HG03521 (cell line): ENCODE measurements around the gene TUBA1C.
"Not testable (repeated sequence)": the region's sequence is repeated elsewhere in the genome, so short reads cannot be mapped to it uniquely, and the experiment has no call there.

Experiments
- ATAC-seq: cut with Tn5 transposase; IDR thresholded peaks from one replicate; pipeline ENCODE4 v1.9.1; 2021; ENCODE audit warnings: mild to moderate bottlenecking, moderate library complexity; ENCODE audit not compliant: unreplicated experiment

TUBA1C gene

DNA sequence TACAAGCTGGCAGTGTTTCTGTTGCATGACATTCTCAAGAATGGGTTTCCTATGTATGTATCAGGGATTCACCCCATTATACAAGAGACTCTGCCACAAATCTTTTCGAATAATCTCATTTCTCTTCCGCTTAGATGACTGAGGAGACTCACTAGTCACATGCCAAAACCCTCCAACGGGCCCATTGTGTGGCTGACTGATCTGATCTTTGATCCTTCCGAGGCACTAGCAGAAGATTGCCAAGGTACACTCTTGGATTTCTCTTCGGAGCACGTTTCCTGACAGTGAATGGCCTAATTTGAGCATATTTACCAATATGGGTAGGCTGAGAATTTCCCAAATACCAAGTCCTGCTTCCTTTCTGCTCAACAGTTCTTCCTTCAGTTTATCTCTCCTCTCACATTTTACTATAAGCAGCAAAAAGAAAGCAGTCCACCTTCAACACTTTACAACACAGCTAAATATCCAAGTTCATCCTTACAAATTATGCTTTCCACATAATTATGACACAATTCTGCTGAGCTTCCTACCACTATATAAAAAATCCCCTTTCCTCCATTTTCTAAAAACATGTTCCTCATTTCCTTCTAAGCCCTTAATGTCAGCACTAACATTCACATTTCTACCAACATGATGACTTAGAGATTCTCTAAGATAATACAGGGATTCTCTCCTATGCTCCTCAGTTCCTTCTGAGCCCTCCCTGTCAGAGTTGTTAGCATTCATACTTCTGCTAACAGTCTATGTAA is 41.1 kb downstream of the TUBA1C start:
- ATAC-seq, result no peak

GRCh38 chr12:49309386-49309785 is 44.5 kb downstream of the TUBA1C start:
- ATAC-seq, result no peak

- ATAC-seq, result not testable (repeated sequence)
These were observed 45.6 kb downstream of the TUBA1C start for GRCh38 chr12:49310451-49311000.

DNA sequence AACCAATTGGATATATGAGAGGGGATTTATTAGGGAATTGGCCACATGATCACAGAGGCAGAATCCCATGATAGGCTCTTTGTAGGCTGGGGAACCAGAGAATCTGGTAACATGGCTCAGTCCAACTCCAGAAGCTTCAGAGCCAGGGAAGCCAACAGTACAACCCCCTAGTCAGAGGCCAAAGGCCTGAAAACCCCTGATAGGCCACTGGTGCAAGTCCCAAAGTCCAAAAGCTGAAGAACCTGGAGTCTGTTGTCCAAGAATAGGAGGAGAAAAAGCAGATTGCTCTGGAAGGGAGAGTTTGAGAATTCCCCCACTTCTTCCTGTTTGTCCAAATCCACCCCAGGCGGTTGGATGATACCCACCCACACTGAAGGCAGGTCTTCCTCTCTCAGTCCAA is 49.9 kb downstream of the TUBA1C start:
- no peak for ATAC-seq

DNA sequence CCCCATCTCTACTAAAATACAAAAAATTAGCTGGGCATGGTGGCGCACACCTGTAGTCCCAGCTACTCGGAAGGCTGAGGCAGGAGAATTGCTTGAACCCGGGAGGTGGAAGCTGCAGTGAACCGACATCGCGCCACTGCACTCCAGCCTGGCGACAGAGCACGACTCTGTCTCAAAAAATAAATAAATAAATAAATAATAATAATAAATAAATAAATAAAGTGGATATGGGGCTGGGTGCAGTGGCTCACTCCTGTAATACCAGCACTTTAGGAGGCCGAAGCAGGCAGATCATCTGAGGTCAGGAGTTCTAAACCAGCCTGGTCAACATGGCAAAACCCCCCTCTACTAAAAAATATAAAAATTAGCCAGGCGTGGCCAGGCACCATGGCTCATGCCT is 52.2 kb downstream of the TUBA1C start:
- not testable (repeated sequence) for ATAC-seq

DNA sequence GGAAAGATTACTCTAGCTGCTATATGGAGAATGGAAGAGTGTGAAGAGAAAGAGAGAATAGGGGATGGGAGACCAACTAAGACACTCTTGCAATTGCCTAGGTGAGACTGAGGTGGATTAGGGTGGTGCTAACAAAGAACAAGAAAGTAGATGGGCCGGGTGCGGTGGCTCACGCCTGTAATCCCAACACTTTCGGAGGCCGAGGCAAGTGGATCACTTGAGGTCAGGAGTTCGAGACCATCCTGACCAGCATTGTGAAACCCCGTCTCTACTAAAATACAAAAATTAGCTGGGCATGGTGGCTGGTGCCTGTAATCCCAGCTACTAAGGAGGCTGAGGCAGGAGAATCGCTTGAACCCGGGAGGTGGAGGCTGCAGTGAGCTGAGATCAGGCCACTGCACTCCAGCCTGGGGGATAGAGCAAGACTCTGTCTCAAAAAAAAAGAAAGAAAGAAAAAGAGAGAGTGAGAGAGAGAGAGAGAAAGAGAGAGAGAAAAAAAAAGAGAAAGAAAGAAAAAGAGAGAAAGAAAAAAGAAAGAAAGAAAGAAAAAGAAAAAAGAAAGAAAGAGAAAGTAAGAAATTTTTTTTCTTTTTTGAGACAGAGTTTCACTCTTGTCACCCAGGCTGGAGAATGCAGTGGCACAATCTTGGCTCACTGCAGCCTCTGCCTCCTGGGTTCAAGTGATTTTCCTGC is 55.7 kb downstream of the TUBA1C start:
- not testable (repeated sequence) for ATAC-seq

DNA sequence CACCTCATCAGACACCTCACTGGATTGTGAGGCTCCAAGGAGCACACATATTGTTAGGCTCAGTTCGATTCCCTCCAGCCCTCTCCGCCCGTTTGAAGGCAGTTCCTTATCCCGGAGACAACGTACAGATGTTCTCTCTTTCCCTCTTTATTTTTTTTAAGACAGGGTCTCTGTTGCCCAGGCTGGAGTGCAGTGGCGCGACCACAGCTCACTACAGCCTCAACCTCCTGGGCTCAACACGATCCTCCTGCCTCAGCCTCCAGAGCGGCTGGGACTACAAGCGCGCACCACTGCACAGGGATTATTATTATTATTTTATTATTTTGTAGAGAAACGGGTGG is 57.5 kb downstream of the TUBA1C start:
- no peak for ATAC-seq

- peak; percentile 97 for ATAC-seq
These were observed 58.0 kb downstream of the TUBA1C start, which contains the start of gene TROAP for GRCh38 chr12:49322708-49323523. TROAP (plus strand) TSS chr12:49323255; CDS start chr12:49323609, 354 bp downstream.

- ATAC-seq, result no peak
These were observed 58.7 kb downstream of the TUBA1C start for GRCh38 chr12:49323524-49324097.
